ENCODE results near the gene SKI.

SKI gene

DNA sequence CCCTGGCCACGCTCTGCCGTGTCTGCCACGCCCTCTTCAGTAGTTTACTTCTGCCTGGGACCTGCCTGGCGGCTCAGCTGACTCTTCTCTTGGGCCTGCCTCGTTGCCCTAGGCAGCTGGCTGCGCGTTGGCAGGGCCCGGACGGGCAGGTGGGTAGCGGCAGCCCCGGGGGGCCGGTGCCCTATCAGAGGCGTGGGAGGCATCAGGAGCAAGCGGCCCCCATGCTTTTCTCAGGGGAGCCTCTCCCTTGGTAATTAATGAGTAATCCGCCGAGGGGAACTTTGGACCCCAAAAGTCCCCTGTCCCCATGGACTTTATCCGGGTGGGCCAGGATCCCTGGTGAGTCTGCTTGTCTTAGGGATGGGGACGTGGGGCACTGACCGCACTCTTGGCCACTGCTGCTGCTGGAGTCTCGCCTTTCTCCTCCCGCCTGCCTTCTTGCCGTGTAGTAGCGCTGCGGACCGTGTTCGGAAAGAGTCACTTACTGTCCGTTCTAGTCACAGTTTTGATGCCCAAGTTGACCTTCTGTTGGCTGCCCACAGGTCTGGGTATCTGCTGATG is 22.7 kb downstream of the SKI start:
- no peak overlapping the region for H3K27ac ChIP-seq (ENCODE audit: low read depth, low read length, severe bottlenecking)
- peaks cover 49% of the 10 kb centered on the region for H3K36me3 ChIP-seq (ENCODE audit: control insufficient read depth, insufficient read depth, low read length)
- no peak overlapping the region for H3K4me3 ChIP-seq (ENCODE audit: extremely low read depth, insufficient read depth, low read length, poor library complexity, severe bottlenecking)
- WGBS, 2 experiments (ENCODE audit: insufficient coverage in 2 of 2): 96% methylated on average over 22 to 27 of the region's 27 CpGs
- peaks cover 27% of the 10 kb centered on the region for H3K9me3 ChIP-seq (ENCODE audit: control insufficient read depth, low read length)
- H3K4me1 ChIP-seq (ENCODE audit: control insufficient read depth, insufficient read depth, low read length, poor library complexity, severe bottlenecking): peaks cover 30% of the 10 kb centered on the region

DNA sequence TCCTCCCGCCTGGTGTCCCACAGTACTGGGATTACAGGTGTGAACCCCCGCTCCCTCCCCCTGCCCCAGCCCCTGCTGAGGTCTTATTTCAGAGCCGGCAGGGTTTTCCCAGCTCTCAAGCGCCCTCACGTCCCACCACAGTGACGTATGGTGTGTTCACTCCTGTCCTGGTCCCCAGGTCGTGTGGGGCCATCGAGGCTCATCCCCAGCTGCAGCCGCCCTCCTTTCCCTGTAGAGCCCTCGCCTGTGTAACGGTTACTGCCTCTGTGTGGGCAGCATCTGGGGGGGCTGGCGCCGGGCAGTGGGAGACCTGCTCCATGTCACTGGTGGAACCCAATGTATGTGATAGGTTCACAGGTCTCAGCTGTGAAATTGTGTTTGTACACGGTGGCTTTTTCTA is 23.2 kb downstream of the SKI start:
- no peak overlapping the region for H3K4me3 ChIP-seq (ENCODE audit: extremely low read depth, insufficient read depth, low read length, poor library complexity, severe bottlenecking)
- 86 to 89% methylated on average over 12 to 13 of the region's 14 CpGs for WGBS, 2 experiments (ENCODE audit: insufficient coverage in 2 of 2)
- H3K9me3 ChIP-seq (ENCODE audit: control insufficient read depth, low read length): peaks cover 32% of the 10 kb centered on the region
- H3K36me3 ChIP-seq (ENCODE audit: control insufficient read depth, insufficient read depth, low read length): peaks cover 49% of the 10 kb centered on the region
- H3K4me1 ChIP-seq (ENCODE audit: control insufficient read depth, insufficient read depth, low read length, poor library complexity, severe bottlenecking): peaks cover 26% of the 10 kb centered on the region
- no peak overlapping the region for H3K27ac ChIP-seq (ENCODE audit: low read depth, low read length, severe bottlenecking)

DNA sequence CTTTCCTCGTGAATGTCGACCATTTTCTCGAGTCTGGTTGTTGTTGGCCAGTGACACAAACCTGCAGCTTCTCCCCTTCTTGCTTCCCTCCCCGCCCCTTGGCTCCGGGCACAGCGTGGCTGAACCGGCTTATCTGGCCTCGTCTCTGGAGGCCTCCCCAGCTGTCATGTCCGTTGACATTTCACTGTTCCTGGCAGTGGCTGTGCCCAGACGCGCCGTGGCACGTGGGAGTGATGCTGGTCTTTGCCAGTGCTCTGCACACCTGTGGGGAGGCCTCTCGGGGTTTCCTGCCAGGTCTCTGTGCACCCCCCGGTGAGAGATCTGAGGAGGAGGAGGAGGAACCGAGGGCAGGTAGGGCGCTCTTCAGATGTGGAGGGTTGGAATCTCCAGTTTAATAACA is 23.7 kb downstream of the SKI start:
- Histone ChIP-seq H3K36me3 (ENCODE audit: control insufficient read depth, insufficient read depth, low read length) (peaks cover 49% of the 10 kb centered on the region), H3K27ac (ENCODE audit: low read depth, low read length, severe bottlenecking) (no peak overlapping the region), H3K9me3 (ENCODE audit: control insufficient read depth, low read length) (peaks cover 34% of the 10 kb centered on the region), H3K4me1 (ENCODE audit: control insufficient read depth, insufficient read depth, low read length, poor library complexity, severe bottlenecking) (peaks cover 26% of the 10 kb centered on the region), H3K4me3 (ENCODE audit: extremely low read depth, insufficient read depth, low read length, poor library complexity, severe bottlenecking) (no peak overlapping the region)
- WGBS, 2 experiments (ENCODE audit: insufficient coverage in 2 of 2): 92 to 95% methylated on average over 8 to 9 of the region's 17 CpGs

GRCh38 chr1:2252423-2252822 is 24.3 kb downstream of the SKI start:
- 93 to 97% methylated on average over 13 to 17 of the region's 17 CpGs for WGBS, 2 experiments (ENCODE audit: insufficient coverage in 2 of 2)
- Histone ChIP-seq H3K4me3 (ENCODE audit: extremely low read depth, insufficient read depth, low read length, poor library complexity, severe bottlenecking) (no peak overlapping the region), H3K36me3 (ENCODE audit: control insufficient read depth, insufficient read depth, low read length) (peaks cover 49% of the 10 kb centered on the region), H3K4me1 (ENCODE audit: control insufficient read depth, insufficient read depth, low read length, poor library complexity, severe bottlenecking) (peaks cover 24% of the 10 kb centered on the region), H3K27ac (ENCODE audit: low read depth, low read length, severe bottlenecking) (no peak overlapping the region), H3K9me3 (ENCODE audit: control insufficient read depth, low read length) (peaks cover 34% of the 10 kb centered on the region)

DNA sequence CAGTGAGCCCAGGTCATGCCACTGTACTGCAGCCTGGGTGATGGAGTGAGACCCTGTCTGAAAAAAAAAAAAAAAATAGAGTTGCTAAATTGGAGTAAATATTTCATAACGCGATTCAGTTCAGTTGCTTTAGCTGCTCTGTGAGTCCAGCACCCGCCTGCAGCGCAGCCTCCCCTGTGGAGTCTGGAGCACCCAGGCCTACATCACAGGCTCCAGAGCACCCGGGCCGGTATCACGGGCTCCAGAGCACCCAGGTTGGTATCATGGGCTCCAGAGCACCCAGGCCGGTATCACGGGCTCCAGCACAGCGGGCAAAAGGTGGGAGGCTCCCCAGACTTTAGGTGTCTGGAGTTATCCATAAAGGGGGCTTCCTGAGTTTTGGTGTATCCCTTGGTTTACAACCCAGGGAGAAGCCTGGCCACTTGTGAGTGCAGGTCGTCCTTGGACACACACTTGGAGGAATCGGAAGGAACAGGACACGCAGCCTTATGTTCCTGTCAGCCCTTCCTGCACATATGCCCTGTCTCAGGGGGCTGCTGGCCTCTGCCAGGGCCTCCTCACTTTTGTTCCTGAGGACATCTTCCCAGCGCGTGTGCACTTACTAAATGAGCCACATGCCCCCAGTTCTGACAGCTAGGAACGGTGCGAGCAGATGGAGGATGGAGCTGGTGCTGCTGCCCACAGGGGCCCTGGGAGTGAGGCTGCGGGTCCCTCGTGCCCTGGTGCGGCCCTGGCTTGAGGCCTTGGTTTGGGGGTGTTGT is 25.1 kb downstream of the SKI start:
- Histone ChIP-seq H3K36me3 (ENCODE audit: control insufficient read depth, insufficient read depth, low read length) (peaks cover 51% of the 10 kb centered on the region), H3K9me3 (ENCODE audit: control insufficient read depth, low read length) (peaks cover 34% of the 10 kb centered on the region), H3K4me3 (ENCODE audit: extremely low read depth, insufficient read depth, low read length, poor library complexity, severe bottlenecking) (no peak overlapping the region), H3K4me1 (ENCODE audit: control insufficient read depth, insufficient read depth, low read length, poor library complexity, severe bottlenecking) (peaks cover 16% of the 10 kb centered on the region), H3K27ac (ENCODE audit: low read depth, low read length, severe bottlenecking) (no peak overlapping the region)
- whole genome bisulfite sequencing, 2 experiments (ENCODE audit: insufficient coverage in 2 of 2): 98 to 99% methylated on average over 17 to 20 of the region's 20 CpGs

- Histone ChIP-seq H3K9me3 (ENCODE audit: control insufficient read depth, low read length) (peaks cover 34% of the 10 kb centered on the region), H3K27ac (ENCODE audit: low read depth, low read length, severe bottlenecking) (no peak overlapping the region), H3K4me1 (ENCODE audit: control insufficient read depth, insufficient read depth, low read length, poor library complexity, severe bottlenecking) (peaks cover 11% of the 10 kb centered on the region), H3K4me3 (ENCODE audit: extremely low read depth, insufficient read depth, low read length, poor library complexity, severe bottlenecking) (no peak overlapping the region), H3K36me3 (ENCODE audit: control insufficient read depth, insufficient read depth, low read length) (peaks cover 57% of the 10 kb centered on the region)
- 97 to 99% methylated on average over 18 to 23 of the region's 23 CpGs for WGBS, 2 experiments (ENCODE audit: insufficient coverage in 2 of 2)
Measured at GRCh38 chr1:2253797-2254480, 25.8 kb downstream of the SKI start.

DNA sequence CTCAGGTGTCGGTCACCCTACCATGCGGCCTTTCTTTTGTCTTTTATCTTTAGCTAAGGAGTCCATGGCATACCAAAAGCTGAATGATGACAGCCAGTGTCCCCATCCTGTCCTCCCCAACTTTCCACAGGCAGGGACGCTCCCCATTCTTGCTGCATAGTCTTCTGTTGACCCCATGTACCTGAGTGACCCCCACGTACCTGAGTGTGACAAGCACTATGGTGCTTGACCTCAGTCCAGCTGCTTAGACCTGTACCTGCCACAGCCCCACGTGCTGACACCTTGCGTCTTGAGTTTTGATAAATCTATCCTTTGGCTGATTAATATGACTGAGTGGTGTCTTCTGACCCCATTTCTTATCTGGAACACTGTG is 26.9 kb downstream of the SKI start:
- peaks cover 54% of the 10 kb centered on the region for H3K36me3 ChIP-seq (ENCODE audit: control insufficient read depth, insufficient read depth, low read length)
- WGBS, 2 experiments (ENCODE audit: insufficient coverage in 2 of 2): 94 to 98% methylated on average over 6 of the region's 6 CpGs

GRCh38 chr1:2255420-2256369 is 27.6 kb downstream of the SKI start:
- Histone ChIP-seq H3K27ac (ENCODE audit: low read depth, low read length, severe bottlenecking) (peak overlapping the region; percentile 93), H3K9me3 (ENCODE audit: control insufficient read depth, low read length) (peaks cover 34% of the 10 kb centered on the region), H3K36me3 (ENCODE audit: control insufficient read depth, insufficient read depth, low read length) (peaks cover 51% of the 10 kb centered on the region), H3K4me3 (ENCODE audit: extremely low read depth, insufficient read depth, low read length, poor library complexity, severe bottlenecking) (no peak overlapping the region), H3K4me1 (ENCODE audit: control insufficient read depth, insufficient read depth, low read length, poor library complexity, severe bottlenecking) (peaks cover 5% of the 10 kb centered on the region)
- 91 to 95% methylated on average over 5 of the region's 5 CpGs for WGBS, 2 experiments (ENCODE audit: insufficient coverage in 2 of 2)

More for the DNA sequence above, 26.9 kb downstream of the SKI start:
- Histone ChIP-seq H3K27ac (ENCODE audit: low read depth, low read length, severe bottlenecking) (peak overlapping the region; percentile 93), H3K9me3 (ENCODE audit: control insufficient read depth, low read length) (peaks cover 34% of the 10 kb centered on the region), H3K4me3 (ENCODE audit: extremely low read depth, insufficient read depth, low read length, poor library complexity, severe bottlenecking) (no peak overlapping the region), H3K4me1 (ENCODE audit: control insufficient read depth, insufficient read depth, low read length, poor library complexity, severe bottlenecking) (peaks cover 5% of the 10 kb centered on the region)

GRCh38 chr1:2256435-2257244 is 28.5 kb downstream of the SKI start:
- 96 to 97% methylated on average over 19 to 21 of the region's 22 CpGs for WGBS, 2 experiments (ENCODE audit: insufficient coverage in 2 of 2)
- peaks cover 46% of the 10 kb centered on the region for H3K36me3 ChIP-seq (ENCODE audit: control insufficient read depth, insufficient read depth, low read length)
- H3K9me3 ChIP-seq (ENCODE audit: control insufficient read depth, low read length): peaks cover 34% of the 10 kb centered on the region
- peak overlapping the region; percentile 93 for H3K27ac ChIP-seq (ENCODE audit: low read depth, low read length, severe bottlenecking)
- peaks cover 8% of the 10 kb centered on the region for H3K4me1 ChIP-seq (ENCODE audit: control insufficient read depth, insufficient read depth, low read length, poor library complexity, severe bottlenecking)
- H3K4me3 ChIP-seq (ENCODE audit: extremely low read depth, insufficient read depth, low read length, poor library complexity, severe bottlenecking): no peak overlapping the region

Data from mesodermal cell (in vitro differentiated cells).